Nephron progenitor cell (in vitro differentiated cells): ENCODE measurements around the gene EXOC3L2.

Source experiments
- DNase-seq: peaks from one replicate; pipeline ENCODE4 v3.0.0; 2021
- H3K27ac Mint-ChIP-seq: 2 replicates; pipeline ENCODE4 v1.8.0; 2021; ENCODE audit warnings: mild to moderate bottlenecking, moderate library complexity, mixed read lengths
- H3K27me3 Mint-ChIP-seq: 2 replicates; pipeline ENCODE4 v1.8.0; 2021; ENCODE audit warnings: mild to moderate bottlenecking, low read depth, mixed read lengths; ENCODE audit not compliant: poor library complexity
- H3K36me3 Mint-ChIP-seq: 2 replicates; pipeline ENCODE4 v1.8.0; 2021; ENCODE audit warnings: low read depth, mixed read lengths
- H3K4me1 Mint-ChIP-seq: 2 replicates; pipeline ENCODE4 v1.8.0; 2021; ENCODE audit warnings: mixed read lengths
- H3K4me3 Mint-ChIP-seq: 2 replicates; pipeline ENCODE4 v1.8.0; 2021; ENCODE audit warnings: mild to moderate bottlenecking, moderate library complexity, mixed read lengths
- H3K9me3 Mint-ChIP-seq: 2 replicates; pipeline ENCODE4 v1.8.0; 2021; ENCODE audit warnings: mild to moderate bottlenecking, moderate library complexity, mixed read lengths
- TF ChIP-seq, protein P1 (sequence below): fragments of 200-600 bp; sonication (generic); IDR thresholded peaks from 2 replicates; pipeline ENCODE4 v1.5.0; 2021; ENCODE audit warnings: antibody characterized with exemption

EXOC3L2 gene

DNA sequence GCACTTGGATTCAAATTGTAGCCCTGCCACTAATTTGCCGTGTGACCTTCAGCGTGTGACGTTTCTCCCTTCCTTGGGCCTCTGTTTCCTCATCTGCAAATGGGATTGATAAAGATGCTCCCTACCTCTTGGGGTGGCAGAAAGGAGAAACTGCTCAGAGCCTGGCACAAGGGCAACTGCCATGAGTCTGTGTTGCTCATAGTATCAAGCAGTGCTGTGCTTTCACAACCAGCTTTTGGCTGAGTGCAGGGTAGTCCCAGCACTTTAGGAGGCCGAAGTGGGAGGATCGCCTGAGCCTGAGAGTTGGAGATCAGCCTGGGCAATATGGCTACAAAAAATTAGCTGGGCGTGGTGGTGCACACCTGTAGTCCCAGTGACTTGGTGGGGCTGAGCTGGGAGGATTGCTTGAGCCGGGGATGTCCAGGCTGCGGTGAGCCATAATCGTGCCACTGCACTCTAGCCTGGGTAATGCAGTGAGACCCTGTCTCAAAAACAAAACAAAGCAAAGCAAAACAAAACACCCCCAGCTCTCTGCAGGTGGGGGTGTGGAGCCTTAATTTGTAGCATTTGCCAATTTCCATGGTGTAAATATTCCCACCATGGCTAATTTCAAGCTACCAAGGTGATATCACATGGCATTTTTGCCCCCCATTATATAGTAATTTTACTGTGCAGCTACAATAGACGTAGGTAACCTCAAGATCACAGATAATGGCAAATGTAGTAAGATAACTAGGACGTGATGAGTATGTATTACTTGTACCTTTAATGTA lies 4.2 kb upstream of the EXOC3L2 start:
- H3K27me3 Mint-ChIP-seq: peaks cover 27% of the 10 kb centered on the region
- H3K4me3 Mint-ChIP-seq: peak overlapping the region; percentile 95
- no peaks in the 10 kb centered on the region for H3K9me3 Mint-ChIP-seq
- H3K4me1 Mint-ChIP-seq: peaks cover 53% of the 10 kb centered on the region
- H3K27ac Mint-ChIP-seq: no peak overlapping the region
- H3K36me3 Mint-ChIP-seq: no peaks in the 10 kb centered on the region
- TF ChIP-seq, protein P1, sequence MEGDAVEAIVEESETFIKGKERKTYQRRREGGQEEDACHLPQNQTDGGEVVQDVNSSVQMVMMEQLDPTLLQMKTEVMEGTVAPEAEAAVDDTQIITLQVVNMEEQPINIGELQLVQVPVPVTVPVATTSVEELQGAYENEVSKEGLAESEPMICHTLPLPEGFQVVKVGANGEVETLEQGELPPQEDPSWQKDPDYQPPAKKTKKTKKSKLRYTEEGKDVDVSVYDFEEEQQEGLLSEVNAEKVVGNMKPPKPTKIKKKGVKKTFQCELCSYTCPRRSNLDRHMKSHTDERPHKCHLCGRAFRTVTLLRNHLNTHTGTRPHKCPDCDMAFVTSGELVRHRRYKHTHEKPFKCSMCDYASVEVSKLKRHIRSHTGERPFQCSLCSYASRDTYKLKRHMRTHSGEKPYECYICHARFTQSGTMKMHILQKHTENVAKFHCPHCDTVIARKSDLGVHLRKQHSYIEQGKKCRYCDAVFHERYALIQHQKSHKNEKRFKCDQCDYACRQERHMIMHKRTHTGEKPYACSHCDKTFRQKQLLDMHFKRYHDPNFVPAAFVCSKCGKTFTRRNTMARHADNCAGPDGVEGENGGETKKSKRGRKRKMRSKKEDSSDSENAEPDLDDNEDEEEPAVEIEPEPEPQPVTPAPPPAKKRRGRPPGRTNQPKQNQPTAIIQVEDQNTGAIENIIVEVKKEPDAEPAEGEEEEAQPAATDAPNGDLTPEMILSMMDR: no peak
- no peak for DNase-seq

DNA sequence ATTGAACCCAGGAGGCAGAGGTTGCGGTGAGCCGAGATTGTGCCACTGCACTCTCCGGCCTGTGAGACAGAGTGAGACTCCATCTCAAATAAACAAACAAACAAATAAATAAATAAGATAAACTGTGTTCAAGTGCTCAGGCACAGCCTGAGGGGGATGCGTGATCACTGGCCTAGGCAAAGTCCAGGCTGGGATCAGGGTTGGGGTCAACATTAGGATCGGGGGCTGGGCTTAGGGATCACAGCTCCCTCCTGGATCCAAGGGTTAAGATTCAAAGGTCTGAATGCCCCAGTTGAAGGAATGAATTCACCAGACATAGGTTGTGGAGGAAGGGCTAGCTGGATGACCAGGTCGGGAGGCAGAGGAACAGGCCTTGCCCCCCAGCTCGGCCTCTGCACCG lies 1.9 kb upstream of the EXOC3L2 start:
- no peaks in the 10 kb centered on the region for H3K36me3 Mint-ChIP-seq
- peaks cover 36% of the 10 kb centered on the region for H3K27me3 Mint-ChIP-seq
- H3K9me3 Mint-ChIP-seq: no peaks in the 10 kb centered on the region
- no peak overlapping the region for H3K4me3 Mint-ChIP-seq
- peaks cover 49% of the 10 kb centered on the region for H3K4me1 Mint-ChIP-seq
- DNase-seq: no peak
- TF ChIP-seq, protein P1: no peak
- H3K27ac Mint-ChIP-seq: no peak overlapping the region

DNA sequence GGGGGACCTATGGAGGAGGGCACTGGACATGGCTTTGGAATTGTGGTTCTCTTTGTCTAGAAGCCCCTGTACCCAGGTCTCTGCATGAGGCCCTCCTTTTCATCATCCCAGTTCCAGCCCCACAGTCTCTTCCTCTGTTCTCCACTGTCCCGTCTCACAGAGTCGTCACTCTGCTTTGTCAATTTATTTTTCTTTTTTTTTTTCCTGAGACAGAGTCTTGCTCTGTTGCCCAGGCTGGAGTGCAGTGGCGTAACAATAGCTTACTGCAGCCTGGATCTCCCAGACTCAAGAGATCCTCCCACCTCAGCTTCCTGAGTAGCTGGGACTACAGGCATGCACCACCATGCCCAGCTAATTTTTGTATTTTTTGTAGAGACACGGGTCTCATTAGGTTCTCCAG lies 619 bp upstream of the EXOC3L2 start:
- DNase-seq: no peak
- no peak overlapping the region for H3K27ac Mint-ChIP-seq
- peaks cover 40% of the 10 kb centered on the region for H3K27me3 Mint-ChIP-seq
- H3K36me3 Mint-ChIP-seq: no peaks in the 10 kb centered on the region
- H3K4me3 Mint-ChIP-seq: peak overlapping the region; percentile 4
- TF ChIP-seq, protein P1: no peak
- H3K9me3 Mint-ChIP-seq: no peaks in the 10 kb centered on the region
- H3K4me1 Mint-ChIP-seq: peaks cover 54% of the 10 kb centered on the region

DNA sequence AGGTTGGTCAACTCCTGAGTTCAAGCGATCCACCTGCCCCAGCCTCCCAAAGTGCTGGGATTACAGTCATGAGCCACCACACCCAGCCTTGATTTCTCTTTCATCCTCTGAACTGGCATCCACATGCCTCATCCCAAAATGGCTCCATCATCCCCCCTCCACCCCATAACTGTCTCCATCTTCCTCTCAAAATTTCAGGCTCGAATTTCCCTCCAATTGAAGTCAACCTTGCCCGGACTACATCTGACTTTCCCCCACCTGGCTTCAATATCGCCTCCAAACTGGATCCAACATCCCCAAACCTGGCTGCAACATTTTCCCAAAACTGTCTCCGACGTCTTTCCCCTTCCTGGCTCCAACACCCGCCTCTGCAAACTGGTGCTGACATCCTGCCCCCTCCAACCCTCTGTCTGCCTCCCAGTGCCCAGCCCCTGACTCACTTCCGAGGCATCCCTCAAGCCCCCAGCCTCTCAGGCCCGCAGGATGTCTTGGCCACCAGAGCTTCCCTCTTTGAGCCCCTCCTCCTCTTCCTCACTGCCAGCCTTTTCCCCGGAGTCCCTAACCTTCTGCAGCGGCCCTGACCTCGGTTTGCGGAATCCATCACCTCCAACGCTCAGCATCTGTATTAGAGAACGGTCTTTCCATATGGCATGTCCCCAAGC lies 943 bp downstream of the EXOC3L2 start:
- H3K27ac Mint-ChIP-seq: peak overlapping the region; percentile 9

DNA sequence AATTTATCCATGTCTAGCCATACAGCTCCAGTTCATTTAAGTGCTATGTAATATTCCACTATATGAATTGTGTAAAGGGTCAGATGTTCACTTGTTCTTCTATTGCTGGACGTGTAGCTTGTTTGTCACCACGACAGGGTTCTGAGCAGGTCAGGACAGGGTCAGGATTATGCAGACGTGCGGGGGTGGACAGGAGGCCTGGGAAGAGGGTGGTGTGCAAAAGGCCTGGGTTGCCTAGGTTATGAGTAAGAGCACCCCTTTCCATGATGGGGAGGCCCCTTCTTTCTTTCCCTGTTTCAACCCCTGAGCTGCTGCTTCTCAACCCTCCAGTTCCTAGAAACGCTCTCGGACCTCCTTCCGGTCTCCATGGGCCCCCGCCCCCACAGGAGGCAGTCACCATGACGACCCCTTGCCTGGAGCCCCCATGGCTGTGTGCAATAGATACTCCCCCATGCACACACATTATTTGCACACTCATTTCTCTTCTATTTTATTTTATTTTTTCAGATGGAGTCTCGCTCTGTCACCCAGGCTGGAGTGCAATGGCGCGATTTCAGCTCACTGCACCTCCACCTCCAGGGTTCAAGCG lies 2.0 kb downstream of the EXOC3L2 start:
- TF ChIP-seq, protein P1: no peak
- H3K4me1 Mint-ChIP-seq: peaks cover 45% of the 10 kb centered on the region
- H3K4me3 Mint-ChIP-seq: no peak overlapping the region
- H3K9me3 Mint-ChIP-seq: no peaks in the 10 kb centered on the region
- no peak for DNase-seq
- H3K27me3 Mint-ChIP-seq: peaks cover 34% of the 10 kb centered on the region
- peak overlapping the region; percentile 40 for H3K27ac Mint-ChIP-seq
- no peaks in the 10 kb centered on the region for H3K36me3 Mint-ChIP-seq

More for the DNA sequence above, 943 bp downstream of the EXOC3L2 start:
- Mint-ChIP-seq H3K4me3 (peak overlapping the region; percentile 67), H3K27me3 (peaks cover 38% of the 10 kb centered on the region), H3K36me3 (no peaks in the 10 kb centered on the region), H3K9me3 (no peaks in the 10 kb centered on the region), H3K4me1 (peaks cover 45% of the 10 kb centered on the region)
- no peak for DNase-seq
- TF ChIP-seq, protein P1: no peak
